ENCODE measurements around the gene EEFSEC. TPM values are rescaled to one million over a fixed set of nuclear protein-coding genes. Genes with fewer than 3 reads are reported as not detected.

Gene EEFSEC
- total and polyA plus RNA-seq, 2 of the 4 experiments (the other 2 are of a cell fraction): 4.5 to 9.3 TPM

DNA sequence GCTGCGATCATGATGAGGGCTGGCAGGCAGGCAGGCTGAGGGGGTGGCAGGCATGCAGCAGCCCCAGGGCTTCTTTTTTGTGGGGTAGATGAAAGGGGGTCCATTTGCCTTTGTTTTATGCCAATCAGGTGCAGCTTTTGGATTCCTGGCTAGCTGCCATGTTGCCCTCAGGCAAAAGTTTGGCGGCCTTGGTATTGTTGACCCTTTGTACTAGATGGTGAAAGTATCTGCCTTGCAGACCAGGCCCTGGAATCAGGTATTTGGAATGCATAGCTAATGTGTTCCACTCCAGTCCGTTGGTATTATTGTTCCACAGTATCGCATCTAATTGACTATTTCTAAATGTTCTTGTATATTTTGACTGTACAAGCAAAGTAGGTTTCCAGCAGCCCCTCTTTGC is 35.0 kb downstream of the EEFSEC start:
- Histone ChIP-seq H3K4me1 (ENCODE audit: control insufficient read depth, insufficient read depth, low read length) (peaks cover 2% of the 10 kb centered on the region; the same call in 1 of the 2 replicates), H2AK9ac (replicated peaks; ENCODE audit: low read depth, low read length, poor library complexity) (no peak overlapping the region), H2BK15ac (ENCODE audit: low read depth, low read length) (no peak overlapping the region), H2BK20ac (ENCODE audit: low read depth, low read length) (no peak overlapping the region), H3K79me1 (ENCODE audit: low read depth in 1 of 2, low read length in 2 of 2) (peaks cover 10 to 28% of the 10 kb centered on the region in 2 experiments; a peak in 3 of 4 replicates), H4K5ac (ENCODE audit: low read depth, low read length) (no peak overlapping the region), H2BK120ac (ENCODE audit: low read depth, low read length) (no peak overlapping the region), H4K8ac (ENCODE audit: low read depth in 2 of 2, low read length in 2 of 2) (no peak overlapping the region), H4K20me1 (ENCODE audit: insufficient read depth, low read length) (peaks cover 8% of the 10 kb centered on the region; the same call in 1 of the 2 replicates), H2AFZ (replicated peaks; ENCODE audit: low read length, poor library complexity) (no peak overlapping the region), H3K9ac (ENCODE audit: low read depth, low read length) (no peak overlapping the region), H3K36me3 (ENCODE audit: control insufficient read depth, insufficient read depth, low read length) (no peaks in the 10 kb centered on the region), H2BK5ac (ENCODE audit: low read depth, low read length, poor library complexity, severe bottlenecking) (no peak overlapping the region), H3K23ac (ENCODE audit: low read depth, low read length) (no peak overlapping the region), H4K91ac (ENCODE audit: insufficient read depth, low read depth, low read length) (no peak overlapping the region), H3K18ac (ENCODE audit: low read depth, low read length) (no peak overlapping the region), H3K4me2 (ENCODE audit: low read depth, low read length) (no peak overlapping the region), H2AK5ac (ENCODE audit: low read depth, low read length) (no peak overlapping the region), H3K9me1 (ENCODE audit: insufficient read depth, low read length) (peaks cover 11% of the 10 kb centered on the region; the same call in 1 of the 2 replicates), H3K4me3 (ENCODE audit: insufficient read depth, low read depth, low read length) (no peak overlapping the region), H3K27ac (ENCODE audit: insufficient read depth, low read length) (no peak overlapping the region), H3K56ac (ENCODE audit: extremely low read depth, insufficient read depth, low read length) (no peak overlapping the region), H3K14ac (replicated peaks; ENCODE audit: low read depth, low read length) (no peak overlapping the region), H3K27me3 (ENCODE audit: control insufficient read depth, insufficient read depth, low read length) (no peaks in the 10 kb centered on the region), H3K4ac (ENCODE audit: low read depth, low read length) (no peak overlapping the region), H3K9me3 (ENCODE audit: control insufficient read depth, insufficient read depth, low read length) (no peaks in the 10 kb centered on the region)
- 100% methylated on average over 2 of the region's 4 CpGs; no CpG with 5 or more reads in 1 of the 2 experiments for WGBS, 2 experiments (ENCODE audit: extremely low coverage in 2 of 2, insufficient read length in 1 of 2)
- TF ChIP-seq CEBPB (IDR thresholded peaks at IDR 0.05; ENCODE audit: low read depth, low read length) (no peak), POLR2A (IDR thresholded peaks at IDR 0.05; ENCODE audit: low read depth, low read length) (no peak), SMC3 (IDR thresholded peaks at IDR 0.05; ENCODE audit: low read depth, low read length) (no peak), MAFK (IDR thresholded peaks at IDR 0.05; ENCODE audit: low read depth, low read length) (no peak)
- TF ChIP-seq, protein P1, sequence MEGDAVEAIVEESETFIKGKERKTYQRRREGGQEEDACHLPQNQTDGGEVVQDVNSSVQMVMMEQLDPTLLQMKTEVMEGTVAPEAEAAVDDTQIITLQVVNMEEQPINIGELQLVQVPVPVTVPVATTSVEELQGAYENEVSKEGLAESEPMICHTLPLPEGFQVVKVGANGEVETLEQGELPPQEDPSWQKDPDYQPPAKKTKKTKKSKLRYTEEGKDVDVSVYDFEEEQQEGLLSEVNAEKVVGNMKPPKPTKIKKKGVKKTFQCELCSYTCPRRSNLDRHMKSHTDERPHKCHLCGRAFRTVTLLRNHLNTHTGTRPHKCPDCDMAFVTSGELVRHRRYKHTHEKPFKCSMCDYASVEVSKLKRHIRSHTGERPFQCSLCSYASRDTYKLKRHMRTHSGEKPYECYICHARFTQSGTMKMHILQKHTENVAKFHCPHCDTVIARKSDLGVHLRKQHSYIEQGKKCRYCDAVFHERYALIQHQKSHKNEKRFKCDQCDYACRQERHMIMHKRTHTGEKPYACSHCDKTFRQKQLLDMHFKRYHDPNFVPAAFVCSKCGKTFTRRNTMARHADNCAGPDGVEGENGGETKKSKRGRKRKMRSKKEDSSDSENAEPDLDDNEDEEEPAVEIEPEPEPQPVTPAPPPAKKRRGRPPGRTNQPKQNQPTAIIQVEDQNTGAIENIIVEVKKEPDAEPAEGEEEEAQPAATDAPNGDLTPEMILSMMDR (conservative IDR thresholded peaks at IDR 0.05; ENCODE audit: low read depth, low read length): no peak
- TF ChIP-seq, protein P2, sequence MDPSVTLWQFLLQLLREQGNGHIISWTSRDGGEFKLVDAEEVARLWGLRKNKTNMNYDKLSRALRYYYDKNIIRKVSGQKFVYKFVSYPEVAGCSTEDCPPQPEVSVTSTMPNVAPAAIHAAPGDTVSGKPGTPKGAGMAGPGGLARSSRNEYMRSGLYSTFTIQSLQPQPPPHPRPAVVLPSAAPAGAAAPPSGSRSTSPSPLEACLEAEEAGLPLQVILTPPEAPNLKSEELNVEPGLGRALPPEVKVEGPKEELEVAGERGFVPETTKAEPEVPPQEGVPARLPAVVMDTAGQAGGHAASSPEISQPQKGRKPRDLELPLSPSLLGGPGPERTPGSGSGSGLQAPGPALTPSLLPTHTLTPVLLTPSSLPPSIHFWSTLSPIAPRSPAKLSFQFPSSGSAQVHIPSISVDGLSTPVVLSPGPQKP (IDR thresholded peaks at IDR 0.05; ENCODE audit: borderline replicate concordance, low read depth, low read length): no peak
- intact Hi-C loops (cut with micrococcal nuclease) (no loop called here), dilution Hi-C loops (cut with HindIII; ENCODE audit: low sequenced_read_pairs, unreplicated experiment) (no loop called here), in situ Hi-C loops (cut with MboI; ENCODE audit: low sequenced_read_pairs) (no loop called here)
- CTCF ChIA-PET: no interaction called here
- DNase-seq (no peak), ATAC-seq (ENCODE audit: low read depth) (no peak)
- BruUV-seq (replicated peaks): no TSS peak
- POLR2A ChIA-PET (ENCODE audit: unreplicated experiment): no interaction called here
